Mesendoderm (in vitro differentiated cells): ENCODE data around the gene ZNF132.

Experiments used
- DNase-seq: peaks from one replicate; pipeline ENCODE4 v3.0.0; 2013
- H2AK5ac ChIP-seq: 2 replicates; pipeline ENCODE4 v1.6.1; 2013; ENCODE audit warnings: low read length, inconsistent platforms
- H2BK120ac ChIP-seq: 2 replicates; pipeline ENCODE4 v1.6.1; 2013; ENCODE audit warnings: low read depth, mild to moderate bottlenecking, low read length, moderate library complexity, mixed read lengths
- H2BK15ac ChIP-seq: replicated peaks from 2 replicates; pipeline ENCODE4 v1.6.1; 2013; ENCODE audit warnings: low read depth, mild to moderate bottlenecking, moderate library complexity
- H2BK5ac ChIP-seq: 2 replicates; pipeline ENCODE4 v1.6.1; 2013; ENCODE audit warnings: low read length, inconsistent platforms
- H3K18ac ChIP-seq: 2 replicates; pipeline ENCODE4 v1.6.1; 2013; ENCODE audit warnings: mild to moderate bottlenecking, low read length, mixed read lengths
- H3K23ac ChIP-seq: one replicate; pipeline ENCODE4 v1.6.1; 2013; ENCODE audit warnings: low read length
- H3K27ac ChIP-seq: 2 replicates; pipeline ENCODE4 v1.5.1; 2013; ENCODE audit warnings: low read depth, mild to moderate bottlenecking, inconsistent platforms, low read length, moderate library complexity
- H3K27me3 ChIP-seq: 2 replicates; pipeline ENCODE4 v1.6.1; 2013; ENCODE audit warnings: low read length, control low read depth, mild to moderate bottlenecking, inconsistent platforms; ENCODE audit not compliant: insufficient read depth, poor library complexity
- H3K36me3 ChIP-seq: 2 replicates; pipeline ENCODE4 v1.6.1; 2013; ENCODE audit warnings: low read length, inconsistent platforms; ENCODE audit not compliant: control insufficient read depth, insufficient read depth
- H3K4ac ChIP-seq: one replicate; pipeline ENCODE4 v1.6.1; 2013; ENCODE audit warnings: low read depth, mild to moderate bottlenecking, low read length, moderate library complexity
- H3K4me1 ChIP-seq: 2 replicates; pipeline ENCODE4 v1.6.1; 2013; ENCODE audit warnings: low read depth, low read length, inconsistent platforms; ENCODE audit not compliant: control insufficient read depth
- H3K4me2 ChIP-seq: 2 replicates; pipeline ENCODE4 v1.6.1; 2013; ENCODE audit warnings: low read length
- H3K4me3 ChIP-seq: 2 replicates; pipeline ENCODE4 v1.5.1; 2013; ENCODE audit warnings: mild to moderate bottlenecking, low read length
- H3K56ac ChIP-seq: one replicate; pipeline ENCODE4 v1.6.1; 2013; ENCODE audit warnings: low read length
- H3K79me1 ChIP-seq: 2 replicates; pipeline ENCODE4 v1.6.1; 2013; ENCODE audit warnings: low read length, inconsistent platforms
- H3K79me2 ChIP-seq: 2 replicates; pipeline ENCODE4 v1.6.1; 2013; ENCODE audit warnings: mild to moderate bottlenecking, low read length; ENCODE audit not compliant: control insufficient read depth, insufficient read depth
- H3K9ac ChIP-seq: 2 replicates; pipeline ENCODE4 v1.6.1; 2013; ENCODE audit warnings: low read length, inconsistent platforms
- H4K5ac ChIP-seq: one replicate; pipeline ENCODE4 v1.6.1; 2013; ENCODE audit warnings: low read length
- H4K8ac ChIP-seq: one replicate; pipeline ENCODE4 v1.6.1; 2013; ENCODE audit warnings: low read depth, mild to moderate bottlenecking, control low read depth, low read length, moderate library complexity
- WGBS: extraction: QIAGEN DNeasy Blood & Tissue Kit; methylation state at CpG from one replicate; pipeline ENCODE4 v1.1.7; 2013; ENCODE audit warnings: low lambda C conversion rate, missing lambda C conversion rate; ENCODE audit not compliant: insufficient coverage; ENCODE audit errors: extremely low coverage; 5-methylcytosine and 5-hydroxymethylcytosine counted together

ZNF132 gene

GRCh38 chr19:58475714-58476497, 36.0 kb upstream of the ZNF132 start, which contains the start of gene ZNF446:
TSS of gene ZNF446 (plus strand) at chr19:58476352. CDS start at chr19:58477219, 867 bp downstream.
- peak within 1 kb of the TSS; percentile 85 for H3K56ac ChIP-seq
- H3K79me1 ChIP-seq: no peaks in the 10 kb centered on the region
- H3K18ac ChIP-seq: peak within 1 kb of the TSS; percentile 20
- peak within 1 kb of the TSS; percentile 87 for H3K27ac ChIP-seq
- no peak within 1 kb of the TSS for H3K23ac ChIP-seq
- no peak within 1 kb of the TSS for H4K8ac ChIP-seq
- no CpG with 5 or more reads among the region's 64 CpGs for whole genome bisulfite sequencing
- no peak within 1 kb of the TSS for H2BK120ac ChIP-seq
- H2BK15ac ChIP-seq: no peak within 1 kb of the TSS
- H3K27me3 ChIP-seq: no peaks in the 10 kb centered on the region
- H3K4me3 ChIP-seq: peak within 1 kb of the TSS; percentile 56
- peaks cover 3% of the 10 kb centered on the region for H3K4me1 ChIP-seq
- no peak within 1 kb of the TSS for H4K5ac ChIP-seq
- H3K79me2 ChIP-seq: no peaks in the 10 kb centered on the region
- peak within 1 kb of the TSS; percentile 1 for H2BK5ac ChIP-seq
- H3K4ac ChIP-seq: no peak within 1 kb of the TSS
- H2AK5ac ChIP-seq: no peak within 1 kb of the TSS
- DNase-seq: peak; percentile 98
- peaks cover 3% of the 10 kb centered on the region for H3K36me3 ChIP-seq
- H3K9ac ChIP-seq: peak within 1 kb of the TSS; percentile 85
- H3K4me2 ChIP-seq: peak within 1 kb of the TSS; percentile 85

DNA sequence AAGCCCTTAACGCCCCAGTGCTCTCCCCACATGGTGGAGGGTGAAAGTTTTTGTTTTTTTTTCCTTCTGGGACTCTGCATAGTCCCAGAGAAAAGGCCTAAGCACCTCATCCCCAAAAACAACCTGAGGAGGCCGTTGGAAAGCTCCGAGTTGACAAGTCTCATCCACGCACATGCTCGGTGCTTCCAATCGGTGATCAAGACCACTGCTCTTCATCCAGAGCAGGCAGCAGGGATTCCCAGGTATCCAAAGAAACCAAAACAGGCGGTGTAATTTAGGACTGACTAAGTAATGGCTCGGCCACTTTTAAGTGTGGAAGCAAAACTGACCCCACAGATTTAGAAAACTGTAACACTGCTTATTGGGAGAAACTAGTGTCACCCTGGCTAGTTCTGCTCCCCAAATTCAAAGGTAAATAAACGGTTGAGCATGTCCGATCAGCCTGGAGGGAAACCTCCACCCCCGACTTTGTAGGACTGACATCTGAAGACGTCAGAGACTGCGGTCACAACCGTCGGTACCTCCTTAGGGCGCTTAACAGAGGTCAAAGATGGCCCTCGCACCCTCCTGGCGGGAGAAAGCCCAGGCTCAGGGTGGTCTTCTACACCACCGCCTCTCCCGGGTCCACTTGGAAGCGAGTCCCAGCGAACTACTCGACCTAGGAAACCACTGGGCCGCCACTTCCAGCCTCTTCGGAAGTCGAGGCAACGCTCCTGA, 35.2 kb upstream of the ZNF132 start:
- no peak overlapping the region for H3K18ac ChIP-seq
- H3K79me1 ChIP-seq: no peaks in the 10 kb centered on the region
- no peak overlapping the region for H4K5ac ChIP-seq
- H2AK5ac ChIP-seq: no peak overlapping the region
- peaks cover 3% of the 10 kb centered on the region for H3K4me1 ChIP-seq
- no peak overlapping the region for H3K23ac ChIP-seq
- no CpG with 5 or more reads among the region's 27 CpGs for WGBS
- no peak overlapping the region for H4K8ac ChIP-seq
- peak overlapping the region; percentile 69 for H3K56ac ChIP-seq
- H2BK120ac ChIP-seq: no peak overlapping the region
- DNase-seq: no peak
- H3K79me2 ChIP-seq: no peaks in the 10 kb centered on the region
- no peak overlapping the region for H3K27ac ChIP-seq
- H3K27me3 ChIP-seq: no peaks in the 10 kb centered on the region
- H3K36me3 ChIP-seq: peaks cover 3% of the 10 kb centered on the region
- peak overlapping the region; percentile 80 for H3K4me2 ChIP-seq
- peak overlapping the region; percentile 65 for H3K9ac ChIP-seq
- no peak overlapping the region for H3K4ac ChIP-seq
- no peak overlapping the region for H2BK15ac ChIP-seq
- H2BK5ac ChIP-seq: no peak overlapping the region
- peak overlapping the region; percentile 11 for H3K4me3 ChIP-seq

DNA sequence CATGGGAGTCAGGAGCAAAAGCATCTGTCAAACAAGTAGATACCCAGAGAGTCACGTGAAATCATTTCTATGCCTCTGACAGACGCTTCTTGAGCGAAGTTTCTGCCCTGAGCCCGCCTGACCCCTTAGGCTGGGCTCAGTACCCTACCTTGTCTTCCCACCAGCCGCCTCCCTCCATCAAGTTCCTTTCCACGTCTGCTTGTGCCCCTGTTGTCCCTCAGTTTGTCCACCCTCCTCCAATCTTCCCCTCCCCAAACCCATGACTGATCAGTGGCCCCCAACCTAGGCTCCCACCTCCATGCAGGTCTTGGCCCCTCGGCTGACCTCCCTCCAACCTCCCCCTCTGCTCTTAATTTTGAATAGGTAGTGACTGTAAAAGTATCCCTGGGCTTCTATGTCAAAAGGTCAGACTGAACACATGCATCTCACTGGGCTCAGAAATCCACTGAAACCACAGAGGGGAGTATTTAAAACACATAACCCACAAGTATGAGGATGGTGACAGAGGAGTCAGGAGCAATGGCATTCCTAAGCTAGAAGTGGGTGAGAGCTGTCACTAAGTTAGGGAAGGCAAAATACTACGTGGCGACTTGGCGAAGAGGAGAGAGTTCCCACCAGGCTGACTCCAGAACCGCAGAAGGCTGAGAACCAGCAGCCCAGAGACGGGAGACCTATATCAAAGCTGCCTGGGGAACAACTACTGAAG, 34.5 kb upstream of the ZNF132 start:
- WGBS: no CpG with 5 or more reads among the region's 12 CpGs
- Histone ChIP-seq H4K5ac (no peak overlapping the region), H3K4me1 (peaks cover 3% of the 10 kb centered on the region), H2BK15ac (no peak overlapping the region), H3K56ac (no peak overlapping the region), H4K8ac (no peak overlapping the region), H3K36me3 (peaks cover 3% of the 10 kb centered on the region), H3K79me2 (no peaks in the 10 kb centered on the region), H3K4me3 (no peak overlapping the region), H2BK120ac (no peak overlapping the region), H3K23ac (no peak overlapping the region), H2BK5ac (no peak overlapping the region), H3K27ac (no peak overlapping the region), H3K4me2 (no peak overlapping the region), H3K9ac (no peak overlapping the region), H2AK5ac (no peak overlapping the region), H3K18ac (no peak overlapping the region), H3K27me3 (no peaks in the 10 kb centered on the region), H3K79me1 (no peaks in the 10 kb centered on the region), H3K4ac (no peak overlapping the region)
- no peak for DNase-seq

GRCh38 chr19:58473775-58474174, 33.8 kb upstream of the ZNF132 start:
- Histone ChIP-seq H2BK5ac (no peak overlapping the region), H3K9ac (no peak overlapping the region), H3K4ac (no peak overlapping the region), H2AK5ac (no peak overlapping the region), H3K18ac (no peak overlapping the region), H3K79me2 (no peaks in the 10 kb centered on the region), H3K4me3 (no peak overlapping the region), H3K27ac (no peak overlapping the region), H3K27me3 (no peaks in the 10 kb centered on the region), H3K23ac (no peak overlapping the region), H2BK120ac (no peak overlapping the region), H3K56ac (no peak overlapping the region), H4K8ac (no peak overlapping the region), H2BK15ac (no peak overlapping the region), H3K4me1 (peaks cover 3% of the 10 kb centered on the region), H3K79me1 (peaks cover under 1% of the 10 kb centered on the region), H3K4me2 (no peak overlapping the region), H3K36me3 (peaks cover 3% of the 10 kb centered on the region), H4K5ac (no peak overlapping the region)
- no peak for DNase-seq

DNA sequence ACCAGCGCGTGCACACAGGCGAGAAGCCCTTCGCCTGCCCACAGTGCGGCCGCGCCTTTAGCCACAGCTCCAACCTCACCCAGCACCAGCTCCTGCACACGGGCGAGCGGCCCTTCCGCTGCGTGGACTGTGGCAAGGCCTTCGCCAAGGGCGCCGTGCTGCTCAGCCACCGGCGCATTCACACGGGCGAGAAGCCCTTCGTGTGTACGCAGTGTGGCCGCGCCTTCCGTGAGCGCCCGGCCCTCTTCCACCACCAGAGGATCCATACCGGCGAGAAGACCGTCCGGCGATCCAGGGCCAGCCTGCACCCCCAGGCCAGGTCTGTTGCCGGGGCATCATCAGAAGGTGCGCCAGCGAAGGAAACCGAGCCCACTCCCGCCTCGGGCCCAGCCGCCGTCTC, 31.8 kb upstream of the ZNF132 start:
- H3K56ac ChIP-seq: no peak overlapping the region
- H3K27ac ChIP-seq: no peak overlapping the region
- no peak overlapping the region for H4K5ac ChIP-seq
- H3K27me3 ChIP-seq: no peaks in the 10 kb centered on the region
- H3K4me3 ChIP-seq: no peak overlapping the region
- H3K18ac ChIP-seq: no peak overlapping the region
- no peak overlapping the region for H2AK5ac ChIP-seq
- H3K79me1 ChIP-seq: peaks cover 3% of the 10 kb centered on the region
- no peak overlapping the region for H3K9ac ChIP-seq
- H3K4ac ChIP-seq: no peak overlapping the region
- DNase-seq: no peak
- WGBS: no CpG with 5 or more reads among the region's 39 CpGs
- peaks cover 3% of the 10 kb centered on the region for H3K36me3 ChIP-seq
- no peaks in the 10 kb centered on the region for H3K79me2 ChIP-seq
- no peak overlapping the region for H2BK15ac ChIP-seq
- H2BK120ac ChIP-seq: no peak overlapping the region
- H3K4me2 ChIP-seq: no peak overlapping the region
- no peak overlapping the region for H2BK5ac ChIP-seq
- no peak overlapping the region for H3K23ac ChIP-seq
- H4K8ac ChIP-seq: no peak overlapping the region
- peaks cover 1% of the 10 kb centered on the region for H3K4me1 ChIP-seq
